Keratinocyte (primary cell): ENCODE results near the gene SMIM38. TPM values are rescaled to one million over a fixed set of nuclear protein-coding genes. Genes with fewer than 3 reads are reported as not detected.

Experiments
- DNase-seq: peaks from one replicate; pipeline ENCODE4 v3.0.0-alpha.2; 2011; ENCODE audit warnings: low read depth, missing footprints, low spot score
- FAIRE-seq: peaks from 2 replicates; lab custom pipeline; 2011; peaks lifted over from hg19 to GRCh38; lab: Jason Lieb, UNC
- H2AFZ ChIP-seq: 2 replicates; pipeline ENCODE4 v1.6.0; 2012; ENCODE audit warnings: low read length, control low read depth, inconsistent platforms; ENCODE audit not compliant: control insufficient read depth
- H3K27ac ChIP-seq: 2 replicates; pipeline ENCODE4 v1.5.1; 2011; ENCODE audit warnings: low read length; ENCODE audit not compliant: control insufficient read depth, insufficient read depth
- H3K27me3 ChIP-seq: 3 replicates; pipeline ENCODE4 v1.6.0; 2011; ENCODE audit warnings: low read length; ENCODE audit not compliant: control insufficient read depth, insufficient read depth; ENCODE audit errors: extremely low read depth
- H3K36me3 ChIP-seq, 2 experiments: 2 replicates in 1 of 2; 3 replicates in 1 of 2; pipeline ENCODE4 v1.5.1; 2011; ENCODE audit warnings: low read length in 2 of 2, mild to moderate bottlenecking in 1 of 2; ENCODE audit not compliant: control insufficient read depth in 2 of 2, insufficient read depth in 2 of 2; ENCODE audit errors: extremely low read depth in 1 of 2
- H3K4me1 ChIP-seq: 3 replicates; pipeline ENCODE4 v1.5.1; 2011; ENCODE audit warnings: low read length; ENCODE audit not compliant: control insufficient read depth, insufficient read depth; ENCODE audit errors: extremely low read depth
- H3K4me2 ChIP-seq: 3 replicates; pipeline ENCODE4 v1.6.0; 2011; ENCODE audit warnings: low read depth, low read length; ENCODE audit not compliant: control insufficient read depth, insufficient read depth; ENCODE audit errors: extremely low read depth
- H3K4me3 ChIP-seq, 3 experiments: fragments of 200-600 bp in 1 of 3; sonication (generic) in 1 of 3; 2 replicates in 2 of 3; 3 replicates in 1 of 3; pipeline ENCODE4 v1.5.1; 2011 to 2016; ENCODE audit warnings: low read length in 3 of 3, mild to moderate bottlenecking in 3 of 3, control low read depth in 2 of 3, inconsistent platforms in 1 of 3, low read depth in 1 of 3, mixed read lengths in 1 of 3, mixed run types in 1 of 3, moderate library complexity in 1 of 3; ENCODE audit not compliant: control insufficient read depth in 2 of 3, insufficient read depth in 2 of 3; ENCODE audit errors: extremely low read depth in 1 of 3
- H3K79me2 ChIP-seq: 2 replicates; pipeline ENCODE4 v1.6.0; 2012; ENCODE audit warnings: low read length; ENCODE audit not compliant: control insufficient read depth, insufficient read depth
- H3K9ac ChIP-seq: 3 replicates; pipeline ENCODE4 v1.6.0; 2011; ENCODE audit warnings: low read length; ENCODE audit not compliant: control insufficient read depth, insufficient read depth; ENCODE audit errors: extremely low read depth
- H3K9me1 ChIP-seq: 3 replicates; pipeline ENCODE4 v1.6.0; 2011; ENCODE audit warnings: low read length; ENCODE audit not compliant: control insufficient read depth, insufficient read depth; ENCODE audit errors: extremely low read depth
- H3K9me3 ChIP-seq: 2 replicates; pipeline ENCODE4 v1.5.1; 2012; ENCODE audit warnings: low read depth, low read length; ENCODE audit not compliant: control insufficient read depth
- H4K20me1 ChIP-seq: 3 replicates; pipeline ENCODE4 v1.6.0; 2011; ENCODE audit warnings: low read length; ENCODE audit not compliant: control insufficient read depth, insufficient read depth; ENCODE audit errors: extremely low read depth
- EZH2 ChIP-seq: IDR thresholded peaks from one replicate; pipeline ENCODE4 v1.6.1; 2012; ENCODE audit warnings: inconsistent platforms, mild to moderate bottlenecking, low read length, moderate library complexity
- dilution Hi-C: fragments of 300-500 bp; cut with MboI; formaldehyde crosslinking; loops from one replicate; pipeline ENCODE4 v1.7.0; 2020; ENCODE audit warnings: low sequenced_read_pairs; ENCODE audit not compliant: extremely low pct_ligation_motif_present
- polyA plus RNA-seq, 5 experiments: library from polyadenylated mRNA; depleted of rRNA in 3 of 5; stranded (reverse) in 3 of 5; stranded (forward) in 1 of 5; unstranded in 1 of 5; fragments of >200 nt; gene quantifications; 1 replicate in 1 of 5; 2 replicates in 3 of 5; 3 replicates in 1 of 5; pipeline versions ENCODE4 v1.2.1 to v1.2.3, GENCODE V29; 2011 to 2012; ENCODE audit warnings: missing spikeins in 2 of 5, low read depth in 1 of 5, low replicate concordance in 1 of 5
- TF ChIP-seq, protein P1 (sequence below), 3 experiments: IDR thresholded peaks in 1 of 3; conservative IDR thresholded peaks in 1 of 3; optimal IDR thresholded peaks in 1 of 3; 2 replicates in 2 of 3; 3 replicates in 1 of 3; pipeline versions ENCODE3 to v1.5.1; 2011; ENCODE audit warnings: low read length in 3 of 3, mild to moderate bottlenecking in 3 of 3, moderate library complexity in 2 of 3, control low read depth in 1 of 3, inconsistent platforms in 1 of 3; ENCODE audit not compliant: insufficient read depth in 2 of 3; ENCODE audit errors: extremely low read depth in 1 of 3

SMIM38 gene
- polyA plus RNA-seq, 1 donor (not counting 4 experiments of a cell fraction or from before 2014, with no cell fraction given): not detected

DNA sequence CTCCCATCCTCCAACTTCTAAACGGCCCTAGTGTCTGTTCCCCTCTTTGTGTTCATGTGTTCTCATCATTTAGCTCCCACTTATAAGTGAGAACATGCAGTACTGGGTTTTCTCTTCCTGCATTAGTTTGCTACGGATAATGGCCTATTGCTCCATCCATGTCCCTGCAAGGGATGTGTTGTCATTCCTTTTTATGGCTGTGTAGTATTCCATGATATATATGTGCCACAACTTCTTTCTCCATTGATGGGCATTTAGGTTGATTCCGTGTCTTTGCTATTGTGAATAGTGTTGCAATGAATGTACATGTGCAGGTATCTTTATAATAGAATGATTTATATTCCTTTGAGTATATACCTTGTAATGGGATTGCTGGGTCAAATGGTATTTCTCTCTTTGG is 5.6 kb upstream of the SMIM38 start:
- H3K9ac ChIP-seq: no peak overlapping the region
- H3K9me1 ChIP-seq: no peaks in the 10 kb centered on the region
- H3K4me3 ChIP-seq: no peak overlapping the region
- FAIRE-seq: no peak
- H2AFZ ChIP-seq: no peak overlapping the region
- H3K4me2 ChIP-seq: no peak overlapping the region
- H3K9me3 ChIP-seq: peaks cover 2% of the 10 kb centered on the region
- H3K27me3 ChIP-seq: no peaks in the 10 kb centered on the region
- H3K79me2 ChIP-seq: no peaks in the 10 kb centered on the region
- H3K27ac ChIP-seq: no peak overlapping the region
- DNase-seq: no peak
- TF ChIP-seq, protein P1, sequence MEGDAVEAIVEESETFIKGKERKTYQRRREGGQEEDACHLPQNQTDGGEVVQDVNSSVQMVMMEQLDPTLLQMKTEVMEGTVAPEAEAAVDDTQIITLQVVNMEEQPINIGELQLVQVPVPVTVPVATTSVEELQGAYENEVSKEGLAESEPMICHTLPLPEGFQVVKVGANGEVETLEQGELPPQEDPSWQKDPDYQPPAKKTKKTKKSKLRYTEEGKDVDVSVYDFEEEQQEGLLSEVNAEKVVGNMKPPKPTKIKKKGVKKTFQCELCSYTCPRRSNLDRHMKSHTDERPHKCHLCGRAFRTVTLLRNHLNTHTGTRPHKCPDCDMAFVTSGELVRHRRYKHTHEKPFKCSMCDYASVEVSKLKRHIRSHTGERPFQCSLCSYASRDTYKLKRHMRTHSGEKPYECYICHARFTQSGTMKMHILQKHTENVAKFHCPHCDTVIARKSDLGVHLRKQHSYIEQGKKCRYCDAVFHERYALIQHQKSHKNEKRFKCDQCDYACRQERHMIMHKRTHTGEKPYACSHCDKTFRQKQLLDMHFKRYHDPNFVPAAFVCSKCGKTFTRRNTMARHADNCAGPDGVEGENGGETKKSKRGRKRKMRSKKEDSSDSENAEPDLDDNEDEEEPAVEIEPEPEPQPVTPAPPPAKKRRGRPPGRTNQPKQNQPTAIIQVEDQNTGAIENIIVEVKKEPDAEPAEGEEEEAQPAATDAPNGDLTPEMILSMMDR (optimal IDR thresholded peaks at IDR 0.05 in 1 of 3, IDR thresholded peaks at IDR 0.05 in 1 of 3, conservative IDR thresholded peaks at IDR 0.05 in 1 of 3; ENCODE audit: extremely low read depth in 1 of 3, insufficient read depth in 2 of 3, low read length in 3 of 3): no peak
- TF ChIP-seq EZH2: no peak
- H3K36me3 ChIP-seq: no peaks in the 10 kb centered on the region
- no peaks in the 10 kb centered on the region for H4K20me1 ChIP-seq
- dilution Hi-C loops: no loop called here
- no peaks in the 10 kb centered on the region for H3K4me1 ChIP-seq

- no peak for TF ChIP-seq EZH2
- TF ChIP-seq, protein P1 (optimal IDR thresholded peaks at IDR 0.05 in 1 of 3, IDR thresholded peaks at IDR 0.05 in 1 of 3, conservative IDR thresholded peaks at IDR 0.05 in 1 of 3; ENCODE audit: extremely low read depth in 1 of 3, insufficient read depth in 2 of 3, low read length in 3 of 3): no peak
- no peak overlapping the region for H2AFZ ChIP-seq
- FAIRE-seq (no peak), DNase-seq (no peak)
- H3K9me1 ChIP-seq: no peaks in the 10 kb centered on the region
- no peak overlapping the region for H3K9ac ChIP-seq
- dilution Hi-C loops: no loop called here
- H3K27ac ChIP-seq: no peak overlapping the region
- H3K4me3 ChIP-seq: no peak overlapping the region
- H3K4me1 ChIP-seq: no peaks in the 10 kb centered on the region
- no peaks in the 10 kb centered on the region for H4K20me1 ChIP-seq
- no peaks in the 10 kb centered on the region for H3K36me3 ChIP-seq
- H3K27me3 ChIP-seq: peaks cover 4% of the 10 kb centered on the region
- no peaks in the 10 kb centered on the region for H3K79me2 ChIP-seq
- H3K9me3 ChIP-seq: no peaks in the 10 kb centered on the region
- H3K4me2 ChIP-seq: no peak overlapping the region
Observed at GRCh38 chr11:69151836-69152235, 3.9 kb upstream of the SMIM38 start.
